ENCODE measurements around the gene DHDDS.

The DHDDS gene

DNA sequence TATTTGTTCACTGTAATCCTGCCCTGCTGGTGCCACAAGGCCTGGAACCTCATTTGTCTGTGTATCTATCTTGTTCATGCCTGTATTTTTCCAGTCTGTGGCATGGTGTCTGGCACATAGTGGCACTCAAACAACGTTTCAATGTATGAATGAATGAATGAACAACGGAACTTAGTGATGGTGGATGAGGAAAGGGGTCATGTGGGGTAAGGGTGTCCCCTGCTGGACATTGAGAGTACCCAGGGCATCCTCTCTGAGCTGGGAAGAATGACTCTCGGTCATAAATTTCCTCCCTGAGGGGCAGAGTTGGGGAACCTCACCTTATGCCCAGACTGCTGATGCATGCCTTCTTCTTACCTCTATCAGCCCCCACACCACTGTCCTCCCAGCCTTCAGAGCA lies 40.7 kb upstream of the DHDDS start:
- POLR2A ChIA-PET, result interaction anchor here (1.2 kb wide), 1 partner anchor 107 kb away, joined by 3 read pairs; no protein-coding TSS in a partner anchor
- CTCF ChIA-PET, result interaction anchor here (0.8 to 3.5 kb wide), 15 partner anchors 9 to 205 kb away, joined by 3 to 17 read pairs (median 4); partner anchors contain the start of gene UBXN11
- Histone ChIP-seq H3K4me3 (ENCODE audit: control insufficient read depth in 1 of 7, extremely low read depth in 1 of 7, insufficient read depth in 4 of 7, low read depth in 2 of 7, low read length in 6 of 7) (no peak overlapping the region), H3K4me1 (ENCODE audit: control extremely low read depth in 1 of 4, control insufficient read depth in 4 of 4, insufficient read depth in 4 of 4, low read length in 3 of 4) (peaks cover 0 to 29% (median 0%) of the 10 kb centered on the region in 4 experiments), H3K36me3 (ENCODE audit: control insufficient read depth in 4 of 4, insufficient read depth in 4 of 4, low read length in 3 of 4) (no peaks in the 10 kb centered on the region), H3K9me3 (ENCODE audit: control extremely low read depth in 1 of 5, control insufficient read depth in 4 of 5, insufficient read depth in 2 of 5, low read depth in 1 of 5, low read length in 4 of 5) (no peaks in the 10 kb centered on the region), H3K27ac (ENCODE audit: insufficient read depth in 1 of 2, low read depth in 1 of 2, low read length in 2 of 2, poor library complexity in 1 of 2, severe bottlenecking in 2 of 2) (no peak overlapping the region), H3K27me3 (replicated peaks in 2 of 5; ENCODE audit: control insufficient read depth in 4 of 5, insufficient read depth in 5 of 5, low read length in 4 of 5) (no peaks in the 10 kb centered on the region)
- DNase-seq, result peak; percentile 60 to 84 (median 79)
- 9% methylated on average over 3 of the region's 3 CpGs for WGBS (ENCODE audit: insufficient coverage)

DNA sequence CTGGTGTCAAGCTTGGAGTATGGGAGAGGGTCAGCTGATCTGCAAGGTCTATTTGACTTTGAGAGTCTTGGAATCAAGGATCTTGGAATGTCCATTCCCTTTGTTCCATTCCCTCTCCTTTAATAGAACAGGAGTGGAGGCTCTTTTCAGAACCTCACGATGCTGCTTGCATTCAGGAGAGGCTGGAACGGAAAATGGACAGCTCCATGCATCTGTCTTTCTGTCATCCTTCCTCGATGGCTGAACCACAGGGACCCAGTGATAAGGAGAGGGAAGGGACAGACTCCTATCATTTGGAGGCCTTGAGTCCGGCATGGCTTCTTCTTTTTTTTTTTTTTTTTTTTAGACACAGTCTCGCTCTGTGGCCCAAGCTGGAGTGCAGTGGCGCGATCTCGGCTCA lies 36.4 kb upstream of the DHDDS start:
- WGBS (ENCODE audit: insufficient coverage), result 0% methylated on average over 1 of the region's 8 CpGs
- H3K4me1 ChIP-seq (ENCODE audit: control extremely low read depth in 1 of 4, control insufficient read depth in 4 of 4, insufficient read depth in 4 of 4, low read length in 3 of 4), result peaks cover 0 to 8% (median 0%) of the 10 kb centered on the region in 4 experiments
- ChIA-PET POLR2A (no interaction called here), CTCF (interaction anchor here (0.9 to 4.3 kb wide), 9 partner anchors 19 to 120 kb away, joined by 3 to 20 read pairs (median 4); no protein-coding TSS in a partner anchor)
- H3K27me3 ChIP-seq (replicated peaks in 2 of 5; ENCODE audit: control insufficient read depth in 4 of 5, insufficient read depth in 5 of 5, low read length in 4 of 5), result no peaks in the 10 kb centered on the region
- H3K27ac ChIP-seq (ENCODE audit: insufficient read depth in 1 of 2, low read depth in 1 of 2, low read length in 2 of 2, poor library complexity in 1 of 2, severe bottlenecking in 2 of 2), result no peak overlapping the region
- no peaks in the 10 kb centered on the region for H3K36me3 ChIP-seq (ENCODE audit: control insufficient read depth in 4 of 4, insufficient read depth in 4 of 4, low read length in 3 of 4)
- no peak overlapping the region for H3K4me3 ChIP-seq (ENCODE audit: control insufficient read depth in 1 of 7, extremely low read depth in 1 of 7, insufficient read depth in 4 of 7, low read depth in 2 of 7, low read length in 6 of 7)
- no peaks in the 10 kb centered on the region for H3K9me3 ChIP-seq (ENCODE audit: control extremely low read depth in 1 of 5, control insufficient read depth in 4 of 5, insufficient read depth in 2 of 5, low read depth in 1 of 5, low read length in 4 of 5)
- no peak for DNase-seq

DNA sequence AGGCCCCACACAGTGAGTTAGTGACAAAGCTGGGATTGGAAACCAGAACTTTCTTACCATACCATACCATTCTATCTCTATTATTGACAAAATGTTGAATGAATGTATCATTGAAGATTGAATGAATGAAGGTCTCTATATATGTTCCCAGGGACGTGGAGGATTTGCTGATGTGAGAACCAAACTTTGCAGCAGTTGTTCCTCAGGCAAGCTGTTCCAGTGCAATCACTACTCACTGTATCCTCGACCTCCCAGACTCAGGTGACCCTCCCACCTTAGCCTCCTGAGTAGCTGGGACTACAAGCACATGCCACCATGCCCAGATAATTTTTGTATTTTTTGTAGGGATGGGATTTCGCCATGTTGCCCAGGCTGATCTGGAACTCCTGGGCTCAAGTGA lies 33.1 kb upstream of the DHDDS start:
- peaks cover 0 to 7% (median 2%) of the 10 kb centered on the region in 5 experiments for H3K27me3 ChIP-seq (replicated peaks in 2 of 5; ENCODE audit: control insufficient read depth in 4 of 5, insufficient read depth in 5 of 5, low read length in 4 of 5)
- no peaks in the 10 kb centered on the region for H3K9me3 ChIP-seq (ENCODE audit: control extremely low read depth in 1 of 5, control insufficient read depth in 4 of 5, insufficient read depth in 2 of 5, low read depth in 1 of 5, low read length in 4 of 5)
- no peaks in the 10 kb centered on the region for H3K4me1 ChIP-seq (ENCODE audit: control extremely low read depth in 1 of 4, control insufficient read depth in 4 of 4, insufficient read depth in 4 of 4, low read length in 3 of 4)
- CTCF ChIA-PET, result interaction anchor here (1.2 to 1.6 kb wide), 2 partner anchors 16 to 19 kb away, joined by 3 read pairs; no protein-coding TSS in a partner anchor
- H3K36me3 ChIP-seq (ENCODE audit: control insufficient read depth in 4 of 4, insufficient read depth in 4 of 4, low read length in 3 of 4), result no peaks in the 10 kb centered on the region
- peak in 1 of 3 donors; percentile 26 for DNase-seq
- H3K27ac ChIP-seq (ENCODE audit: insufficient read depth in 1 of 2, low read depth in 1 of 2, low read length in 2 of 2, poor library complexity in 1 of 2, severe bottlenecking in 2 of 2), result no peak overlapping the region
- POLR2A ChIA-PET, result no interaction called here
- H3K4me3 ChIP-seq (ENCODE audit: control insufficient read depth in 1 of 7, extremely low read depth in 1 of 7, insufficient read depth in 4 of 7, low read depth in 2 of 7, low read length in 6 of 7), result no peak overlapping the region
- WGBS (ENCODE audit: insufficient coverage), result 100% methylated on average over 1 of the region's 3 CpGs

DNA sequence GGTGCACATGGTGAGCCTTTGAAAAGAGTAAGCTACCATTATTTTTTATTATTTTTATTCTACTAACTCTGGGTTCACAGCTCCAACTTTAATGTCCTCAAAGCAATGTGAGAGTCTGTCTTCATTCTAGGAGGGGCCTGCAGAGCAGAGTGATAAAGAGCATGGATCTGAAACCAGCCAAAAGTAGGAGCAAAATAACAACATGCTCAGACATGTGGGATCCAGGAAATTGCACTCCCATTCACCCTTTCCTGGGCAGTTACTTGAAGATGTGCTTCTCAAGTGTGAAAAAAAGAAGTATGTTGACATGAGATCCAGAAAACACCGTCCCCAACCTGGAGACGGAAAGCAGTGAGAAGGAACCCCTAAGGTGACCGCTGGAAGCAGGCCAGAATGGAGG lies 30.2 kb upstream of the DHDDS start:
- Histone ChIP-seq H3K4me3 (ENCODE audit: control insufficient read depth in 1 of 7, extremely low read depth in 1 of 7, insufficient read depth in 4 of 7, low read depth in 2 of 7, low read length in 6 of 7) (no peak overlapping the region), H3K4me1 (ENCODE audit: control extremely low read depth in 1 of 4, control insufficient read depth in 4 of 4, insufficient read depth in 4 of 4, low read length in 3 of 4) (no peaks in the 10 kb centered on the region), H3K27ac (ENCODE audit: insufficient read depth in 1 of 2, low read depth in 1 of 2, low read length in 2 of 2, poor library complexity in 1 of 2, severe bottlenecking in 2 of 2) (no peak overlapping the region), H3K9me3 (ENCODE audit: control extremely low read depth in 1 of 5, control insufficient read depth in 4 of 5, insufficient read depth in 2 of 5, low read depth in 1 of 5, low read length in 4 of 5) (no peaks in the 10 kb centered on the region), H3K27me3 (replicated peaks in 2 of 5; ENCODE audit: control insufficient read depth in 4 of 5, insufficient read depth in 5 of 5, low read length in 4 of 5) (peaks cover 0 to 19% (median 2%) of the 10 kb centered on the region in 5 experiments), H3K36me3 (ENCODE audit: control insufficient read depth in 4 of 4, insufficient read depth in 4 of 4, low read length in 3 of 4) (no peaks in the 10 kb centered on the region)
- DNase-seq, result no peak
- POLR2A ChIA-PET, result interaction anchor here (0.7 kb wide), 1 partner anchor 30 kb away, joined by 4 read pairs; the partner anchor contains the start of gene DHDDS
- 90% methylated on average over 3 of the region's 3 CpGs for WGBS (ENCODE audit: insufficient coverage)
- CTCF ChIA-PET, result interaction anchor here (1.5 to 1.6 kb wide), 2 partner anchors 10 to 15 kb away, joined by 4 read pairs; no protein-coding TSS in a partner anchor

DNA sequence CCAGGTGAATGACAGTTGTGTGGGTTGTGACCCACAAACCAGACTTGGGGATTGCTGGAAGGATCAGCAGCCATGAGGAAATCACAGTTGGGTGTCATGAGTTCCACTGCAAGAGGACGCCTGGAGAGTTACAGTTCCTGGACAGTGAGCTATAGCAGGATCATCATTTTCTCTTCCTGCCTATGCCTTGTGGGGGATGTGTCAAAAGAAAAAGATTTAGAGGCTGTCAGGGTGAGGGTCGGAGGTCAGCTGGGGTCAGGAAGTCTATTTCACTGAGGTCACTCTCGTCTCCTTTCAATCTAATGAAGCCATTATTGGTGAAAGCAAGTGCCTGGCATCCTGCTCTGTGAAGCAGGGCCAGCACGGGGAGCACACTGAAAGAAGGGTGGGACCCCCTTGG lies 28.5 kb upstream of the DHDDS start:
- Histone ChIP-seq H3K27me3 (replicated peaks in 2 of 5; ENCODE audit: control insufficient read depth in 4 of 5, insufficient read depth in 5 of 5, low read length in 4 of 5) (peaks cover 0 to 21% (median 3%) of the 10 kb centered on the region in 5 experiments), H3K4me1 (ENCODE audit: control extremely low read depth in 1 of 4, control insufficient read depth in 4 of 4, insufficient read depth in 4 of 4, low read length in 3 of 4) (no peaks in the 10 kb centered on the region), H3K36me3 (ENCODE audit: control insufficient read depth in 4 of 4, insufficient read depth in 4 of 4, low read length in 3 of 4) (no peaks in the 10 kb centered on the region), H3K4me3 (ENCODE audit: control insufficient read depth in 1 of 7, extremely low read depth in 1 of 7, insufficient read depth in 4 of 7, low read depth in 2 of 7, low read length in 6 of 7) (no peak overlapping the region), H3K9me3 (ENCODE audit: control extremely low read depth in 1 of 5, control insufficient read depth in 4 of 5, insufficient read depth in 2 of 5, low read depth in 1 of 5, low read length in 4 of 5) (no peaks in the 10 kb centered on the region), H3K27ac (ENCODE audit: insufficient read depth in 1 of 2, low read depth in 1 of 2, low read length in 2 of 2, poor library complexity in 1 of 2, severe bottlenecking in 2 of 2) (no peak overlapping the region)
- ChIA-PET CTCF (no interaction called here), POLR2A (interaction anchor here (1.2 kb wide), 1 partner anchor 29 kb away, joined by 3 read pairs; the partner anchor contains the start of gene DHDDS)
- 42% methylated on average over 4 of the region's 4 CpGs for WGBS (ENCODE audit: insufficient coverage)
- DNase-seq, result no peak

DNA sequence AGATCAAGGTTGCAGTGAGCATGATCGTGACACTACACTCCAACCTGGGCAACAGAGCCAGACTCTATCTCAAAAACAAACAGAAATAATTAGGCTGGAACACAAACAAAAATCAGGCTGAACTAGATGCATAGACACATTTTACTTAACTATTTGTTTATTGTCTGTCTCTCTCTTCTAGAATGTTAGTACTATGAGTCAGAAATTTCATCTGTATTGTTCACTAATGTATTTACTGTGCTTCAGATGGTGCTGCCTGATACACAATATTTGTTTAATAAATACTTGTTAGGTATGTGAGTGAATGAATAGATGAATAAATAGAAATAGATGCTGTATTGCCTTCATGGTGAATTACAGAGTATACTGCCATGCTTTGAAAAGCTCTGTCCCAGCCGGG lies 27.5 kb upstream of the DHDDS start:
- CTCF ChIA-PET, result interaction anchor here (0.8 to 4.6 kb wide), 3 partner anchors 12 to 41 kb away, joined by 3 to 29 read pairs (median 9); no protein-coding TSS in a partner anchor

DNA sequence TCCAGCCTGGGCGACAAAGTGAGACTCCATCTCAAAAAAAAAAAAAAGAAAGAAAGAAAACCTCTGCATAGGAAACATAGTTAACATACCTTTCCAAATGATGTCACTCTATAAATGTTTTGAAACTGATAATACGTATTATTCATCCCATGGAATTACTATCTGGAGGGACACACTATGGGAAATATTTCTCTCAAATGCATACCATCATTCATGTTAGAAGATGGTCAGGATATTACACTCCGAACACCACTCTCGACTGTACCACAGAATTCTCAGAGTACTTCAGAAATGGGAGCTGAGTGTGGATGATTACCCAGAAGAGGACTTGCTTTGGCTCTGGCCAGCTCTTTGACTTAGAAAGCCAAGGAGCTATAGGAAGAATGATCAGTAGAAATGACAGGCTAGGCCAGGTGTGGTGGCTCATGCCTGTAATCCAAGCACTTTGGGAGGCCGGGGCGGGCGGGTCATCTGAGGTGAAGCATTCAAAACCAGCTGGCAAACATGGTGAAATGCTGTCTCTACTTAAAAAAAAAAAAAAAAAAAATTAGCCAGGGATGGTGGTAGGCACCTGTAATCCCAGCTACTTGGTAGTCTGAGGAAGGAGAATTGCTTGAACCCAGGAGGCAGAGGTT lies 26.7 kb upstream of the DHDDS start:
- no peak for DNase-seq
- ChIA-PET CTCF (interaction anchor here (0.8 to 4.6 kb wide), 3 partner anchors 12 to 41 kb away, joined by 3 to 29 read pairs (median 9); no protein-coding TSS in a partner anchor), POLR2A (no interaction called here)
- no peaks in the 10 kb centered on the region for H3K9me3 ChIP-seq (ENCODE audit: control extremely low read depth in 1 of 5, control insufficient read depth in 4 of 5, insufficient read depth in 2 of 5, low read depth in 1 of 5, low read length in 4 of 5)
- no peak overlapping the region for H3K27ac ChIP-seq (ENCODE audit: insufficient read depth in 1 of 2, low read depth in 1 of 2, low read length in 2 of 2, poor library complexity in 1 of 2, severe bottlenecking in 2 of 2)
- H3K36me3 ChIP-seq (ENCODE audit: control insufficient read depth in 4 of 4, insufficient read depth in 4 of 4, low read length in 3 of 4), result no peaks in the 10 kb centered on the region
- peaks cover 0 to 38% (median 16%) of the 10 kb centered on the region in 5 experiments for H3K27me3 ChIP-seq (replicated peaks in 2 of 5; ENCODE audit: control insufficient read depth in 4 of 5, insufficient read depth in 5 of 5, low read length in 4 of 5)
- H3K4me3 ChIP-seq (ENCODE audit: control insufficient read depth in 1 of 7, extremely low read depth in 1 of 7, insufficient read depth in 4 of 7, low read depth in 2 of 7, low read length in 6 of 7), result no peak overlapping the region
- 96% methylated on average over 3 of the region's 7 CpGs for WGBS (ENCODE audit: insufficient coverage)
- peaks cover 0 to 11% (median 7%) of the 10 kb centered on the region in 4 experiments for H3K4me1 ChIP-seq (ENCODE audit: control extremely low read depth in 1 of 4, control insufficient read depth in 4 of 4, insufficient read depth in 4 of 4, low read length in 3 of 4)

More for the DNA sequence above, 27.5 kb upstream of the DHDDS start:
- WGBS (ENCODE audit: insufficient coverage), result no CpG with 5 or more reads among the region's 2 CpGs
- Histone ChIP-seq H3K36me3 (ENCODE audit: control insufficient read depth in 4 of 4, insufficient read depth in 4 of 4, low read length in 3 of 4) (no peaks in the 10 kb centered on the region), H3K27ac (ENCODE audit: insufficient read depth in 1 of 2, low read depth in 1 of 2, low read length in 2 of 2, poor library complexity in 1 of 2, severe bottlenecking in 2 of 2) (no peak overlapping the region), H3K9me3 (ENCODE audit: control extremely low read depth in 1 of 5, control insufficient read depth in 4 of 5, insufficient read depth in 2 of 5, low read depth in 1 of 5, low read length in 4 of 5) (no peaks in the 10 kb centered on the region), H3K27me3 (replicated peaks in 2 of 5; ENCODE audit: control insufficient read depth in 4 of 5, insufficient read depth in 5 of 5, low read length in 4 of 5) (peaks cover 0 to 30% (median 10%) of the 10 kb centered on the region in 5 experiments), H3K4me1 (ENCODE audit: control extremely low read depth in 1 of 4, control insufficient read depth in 4 of 4, insufficient read depth in 4 of 4, low read length in 3 of 4) (peaks cover 0 to 10% (median 7%) of the 10 kb centered on the region in 4 experiments), H3K4me3 (ENCODE audit: control insufficient read depth in 1 of 7, extremely low read depth in 1 of 7, insufficient read depth in 4 of 7, low read depth in 2 of 7, low read length in 6 of 7) (no peak overlapping the region)
- DNase-seq, result no peak
- POLR2A ChIA-PET, result interaction anchor here (1.2 kb wide), 1 partner anchor 28 kb away, joined by 3 read pairs; the partner anchor contains the start of gene DHDDS

All from common myeloid progenitor, CD34-positive (primary cell).